HEK293T (cell line): ENCODE results near the gene XIRP2.

Experiments used
- FOXK2 ChIP-seq: fragments of 450-650 bp; IDR thresholded peaks from 2 replicates; pipeline ENCODE4 v1.6.1; 2016; ENCODE audit warnings: mild to moderate bottlenecking
- FOXM1 ChIP-seq: fragments of 450-650 bp; IDR thresholded peaks from 2 replicates; pipeline ENCODE4 v1.6.1; 2017; ENCODE audit warnings: mild to moderate bottlenecking, borderline replicate concordance
- LEF1 ChIP-seq: fragments of 450-650 bp; IDR thresholded peaks from 2 replicates; pipeline ENCODE4 v1.6.1; 2017; ENCODE audit warnings: mild to moderate bottlenecking, borderline replicate concordance
- SP1 ChIP-seq: fragments of 450-650 bp; IDR thresholded peaks from 2 replicates; pipeline ENCODE4 v1.6.1; 2017
- ZNF384 ChIP-seq: fragments of 450-650 bp; IDR thresholded peaks from 2 replicates; pipeline ENCODE4 v1.6.1; 2016

DNA sequence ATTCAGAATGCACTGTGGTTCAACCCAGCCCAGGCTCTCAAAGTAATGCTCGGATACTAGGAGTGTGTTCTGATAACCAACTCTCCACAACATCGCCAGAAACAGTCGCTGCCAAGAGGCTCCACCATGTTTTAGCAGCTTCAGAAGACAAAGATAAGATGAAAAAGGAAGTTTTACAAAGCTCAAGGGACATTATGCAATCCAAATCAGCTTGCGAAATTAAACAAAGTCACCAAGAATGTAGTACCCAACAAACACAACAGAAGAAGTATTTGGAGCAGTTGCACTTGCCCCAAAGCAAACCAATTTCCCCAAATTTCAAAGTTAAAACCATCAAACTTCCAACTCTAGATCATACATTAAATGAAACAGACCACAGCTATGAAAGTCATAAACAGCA lies 360.9 kb downstream of the XIRP2 start:
- TF ChIP-seq FOXM1 (no peak), LEF1 (no peak), ZNF384 (no peak), SP1 (no peak), FOXK2 (no peak)
